OCI-LY7 (cell line): ENCODE results near the gene TMEM259.

Experiments used
- EZH2phosphoT487 ChIP-seq: fragments of 200-600 bp; sonication (generic); IDR thresholded peaks from 2 replicates; pipeline ENCODE4 v1.6.1; 2018; ENCODE audit warnings: low read depth, borderline replicate concordance, mild to moderate bottlenecking, mixed run types, antibody characterized with exemption, low read length, moderate library complexity, mixed read lengths
- TF ChIP-seq, protein P1 (sequence below): fragments of 200-600 bp; sonication (generic); conservative IDR thresholded peaks from 2 replicates; pipeline ENCODE4 v1.5.1; 2014; ENCODE audit warnings: mild to moderate bottlenecking, antibody characterized with exemption, low read length, moderate library complexity, mixed read lengths

DNA sequence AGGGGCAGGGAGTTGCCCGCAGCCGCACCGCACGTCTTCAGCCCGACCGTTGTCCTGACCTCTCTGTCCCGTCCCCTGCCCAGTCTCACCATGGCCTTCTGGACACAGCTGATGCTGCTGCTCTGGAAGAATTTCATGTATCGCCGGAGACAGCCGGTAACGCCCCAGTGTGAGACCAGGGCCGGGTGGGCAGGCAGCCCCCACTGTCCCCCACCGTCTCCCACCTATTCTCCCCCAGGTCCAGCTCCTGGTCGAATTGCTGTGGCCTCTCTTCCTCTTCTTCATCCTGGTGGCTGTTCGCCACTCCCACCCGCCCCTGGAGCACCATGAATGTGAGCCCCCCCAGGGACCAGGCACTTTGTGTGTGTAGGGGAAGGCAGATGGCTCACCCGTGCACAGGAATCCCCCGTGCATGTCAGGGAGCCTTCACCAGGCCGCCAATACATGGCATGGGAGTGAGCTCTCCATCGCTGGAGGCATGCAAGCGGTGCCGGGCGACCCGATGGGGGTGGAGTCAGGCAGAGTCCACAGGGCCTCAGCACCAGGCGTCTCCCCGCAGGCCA, 20.4 kb upstream of the TMEM259 start:
- TF ChIP-seq, protein P1, sequence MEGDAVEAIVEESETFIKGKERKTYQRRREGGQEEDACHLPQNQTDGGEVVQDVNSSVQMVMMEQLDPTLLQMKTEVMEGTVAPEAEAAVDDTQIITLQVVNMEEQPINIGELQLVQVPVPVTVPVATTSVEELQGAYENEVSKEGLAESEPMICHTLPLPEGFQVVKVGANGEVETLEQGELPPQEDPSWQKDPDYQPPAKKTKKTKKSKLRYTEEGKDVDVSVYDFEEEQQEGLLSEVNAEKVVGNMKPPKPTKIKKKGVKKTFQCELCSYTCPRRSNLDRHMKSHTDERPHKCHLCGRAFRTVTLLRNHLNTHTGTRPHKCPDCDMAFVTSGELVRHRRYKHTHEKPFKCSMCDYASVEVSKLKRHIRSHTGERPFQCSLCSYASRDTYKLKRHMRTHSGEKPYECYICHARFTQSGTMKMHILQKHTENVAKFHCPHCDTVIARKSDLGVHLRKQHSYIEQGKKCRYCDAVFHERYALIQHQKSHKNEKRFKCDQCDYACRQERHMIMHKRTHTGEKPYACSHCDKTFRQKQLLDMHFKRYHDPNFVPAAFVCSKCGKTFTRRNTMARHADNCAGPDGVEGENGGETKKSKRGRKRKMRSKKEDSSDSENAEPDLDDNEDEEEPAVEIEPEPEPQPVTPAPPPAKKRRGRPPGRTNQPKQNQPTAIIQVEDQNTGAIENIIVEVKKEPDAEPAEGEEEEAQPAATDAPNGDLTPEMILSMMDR, result no peak
- no peak for TF ChIP-seq EZH2phosphoT487
